ENCODE measurements around the gene TBXAS1.
"Not testable (repeated sequence)": the region's sequence is repeated elsewhere in the genome, so short reads cannot be mapped to it uniquely, and the experiment has no call there.

TBXAS1 gene

DNA sequence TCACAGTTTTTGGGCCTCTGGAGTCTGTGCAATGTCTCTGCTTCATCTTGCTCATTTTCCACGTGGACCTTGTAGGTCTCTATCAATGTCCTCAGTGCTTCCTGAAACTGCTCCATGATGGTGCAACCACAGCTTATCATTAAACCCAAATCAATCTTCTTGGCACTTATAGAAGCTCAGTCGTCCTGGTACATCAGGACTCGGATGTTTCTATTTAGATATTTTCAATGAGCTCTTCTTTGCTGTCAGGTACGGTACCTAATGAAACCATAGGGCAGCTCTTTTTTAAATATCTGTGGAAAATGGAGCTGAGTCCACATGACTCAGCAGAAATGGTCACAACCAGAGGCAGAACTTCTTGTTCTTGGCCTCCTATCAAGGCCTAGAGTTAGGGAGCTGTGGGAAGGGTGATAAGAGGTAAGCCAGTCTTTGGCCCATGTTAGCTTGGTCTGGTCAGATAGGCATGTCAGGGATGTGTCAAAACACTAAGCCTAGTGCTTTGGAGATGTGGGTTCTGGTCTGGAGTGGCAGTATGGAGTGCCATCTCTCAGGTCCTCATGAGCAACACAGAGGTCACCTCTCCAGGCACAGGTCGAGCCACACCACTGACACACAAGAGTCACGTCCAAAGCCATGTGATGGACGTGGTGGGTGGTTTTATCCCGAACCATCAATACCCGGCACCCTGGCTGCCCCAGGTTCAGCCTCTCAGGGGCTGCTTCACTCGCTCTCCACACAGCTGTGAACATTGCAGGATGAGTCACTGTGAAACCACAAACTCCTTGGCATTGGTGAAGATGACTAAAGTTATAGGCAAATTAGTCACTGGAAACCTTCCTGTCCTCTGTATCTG lies 87.0 kb downstream of the TBXAS1 start:
- no peak for DNase-seq (ENCODE audit: low spot score)

DNA sequence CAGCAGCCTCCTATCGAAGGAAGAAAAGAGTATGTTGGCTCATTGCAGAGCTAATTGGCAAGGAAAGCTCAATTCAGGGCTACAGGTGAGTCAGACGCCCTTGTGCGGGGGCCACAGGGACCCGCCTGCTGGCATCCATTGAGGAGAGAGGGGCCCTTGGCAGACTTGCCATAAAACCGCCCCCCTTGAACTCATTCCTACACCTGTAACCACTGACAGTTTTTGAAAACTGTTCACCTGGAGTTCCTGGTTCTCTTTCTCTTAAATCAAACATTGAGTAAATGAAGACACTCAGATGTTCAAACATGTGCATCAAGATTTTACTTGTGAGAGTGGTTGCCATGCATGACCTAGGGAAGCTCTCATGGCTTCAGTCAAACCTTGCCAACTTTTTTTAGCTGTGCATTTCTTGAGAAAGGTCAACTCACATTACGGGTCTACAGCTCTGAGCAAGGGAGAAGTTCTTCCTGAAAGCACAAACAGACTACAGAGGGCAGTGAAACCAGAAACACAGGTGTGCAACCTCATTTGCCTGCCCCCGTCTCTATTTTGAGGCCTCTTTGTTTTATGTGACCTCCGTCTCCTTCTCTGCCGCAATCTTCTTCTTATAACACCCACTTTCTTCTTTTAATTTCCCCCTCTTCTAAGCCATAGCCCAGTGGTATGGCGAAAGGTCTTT lies 87.8 kb downstream of the TBXAS1 start:
- DNase-seq (ENCODE audit: low spot score): no peak

- no peak for DNase-seq (ENCODE audit: low spot score)
Observed at GRCh38 chr7:139917851-139918250, 88.8 kb downstream of the TBXAS1 start.

- DNase-seq (ENCODE audit: low spot score): no peak
Observed at GRCh38 chr7:139918480-139918879, 89.4 kb downstream of the TBXAS1 start.

GRCh38 chr7:139923090-139923489 lies 94.0 kb downstream of the TBXAS1 start:
- DNase-seq (ENCODE audit: low spot score): no peak

DNA sequence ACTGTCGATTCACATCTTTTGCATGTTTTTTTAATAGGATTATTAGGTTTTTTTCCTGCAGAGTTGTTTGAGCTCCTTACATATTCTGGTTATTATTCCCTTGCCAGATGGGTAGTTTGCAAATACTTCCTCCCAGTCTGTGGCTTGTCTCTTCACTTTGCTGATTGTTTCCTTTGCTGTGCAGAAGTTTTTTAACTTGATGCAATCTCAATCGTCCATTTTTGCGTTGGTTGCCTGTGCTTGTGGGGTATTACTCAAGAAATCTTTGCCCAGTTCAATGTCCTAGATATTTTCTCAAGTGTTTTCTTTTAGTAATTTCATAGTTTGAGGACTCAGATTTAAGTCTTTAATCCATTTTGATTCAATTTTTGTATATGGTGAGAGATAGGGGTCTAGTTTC lies 95.4 kb downstream of the TBXAS1 start:
- no peak for DNase-seq (ENCODE audit: low spot score)

- not testable (repeated sequence) for DNase-seq (ENCODE audit: low spot score)
Observed at GRCh38 chr7:139929221-139929620, 100.2 kb downstream of the TBXAS1 start.

DNA sequence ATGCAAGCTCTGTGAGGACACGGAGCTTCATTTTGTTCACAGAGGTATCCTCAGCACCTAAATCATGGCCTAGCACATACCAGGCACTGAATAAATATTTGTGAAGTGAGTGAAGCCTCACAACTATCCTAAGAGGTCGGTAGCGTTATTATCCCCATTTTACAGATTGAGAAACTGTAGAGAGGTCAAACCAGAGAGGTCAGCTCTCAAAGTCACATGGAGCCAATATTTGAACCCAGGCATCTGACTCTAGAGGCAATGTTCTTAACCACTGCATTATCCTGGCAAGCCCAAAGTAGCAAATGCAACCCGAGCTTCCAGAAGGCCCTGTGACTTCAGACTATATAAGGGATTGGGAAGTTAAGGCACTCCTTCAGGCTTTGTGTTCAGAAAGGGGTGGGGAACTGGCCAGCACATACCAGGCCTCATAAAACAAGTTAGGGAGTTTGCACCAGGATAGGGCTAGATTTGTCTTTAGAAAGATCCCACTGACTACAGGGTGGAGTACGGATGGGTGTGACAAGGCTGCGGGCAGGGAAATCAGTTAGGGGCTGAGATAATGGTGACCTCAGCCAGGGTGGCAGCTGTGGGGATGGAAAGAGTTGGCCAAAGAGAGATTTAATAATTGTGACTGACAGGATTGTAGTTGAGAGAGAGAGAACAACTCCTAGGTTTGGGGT lies 101.4 kb downstream of the TBXAS1 start:
- no peak for DNase-seq (ENCODE audit: low spot score)

GRCh38 chr7:139931190-139931934 lies 102.3 kb downstream of the TBXAS1 start:
- DNase-seq (ENCODE audit: low spot score): no peak

GRCh38 chr7:139932531-139932930 lies 103.5 kb downstream of the TBXAS1 start:
- DNase-seq (ENCODE audit: low spot score): no peak

DNA sequence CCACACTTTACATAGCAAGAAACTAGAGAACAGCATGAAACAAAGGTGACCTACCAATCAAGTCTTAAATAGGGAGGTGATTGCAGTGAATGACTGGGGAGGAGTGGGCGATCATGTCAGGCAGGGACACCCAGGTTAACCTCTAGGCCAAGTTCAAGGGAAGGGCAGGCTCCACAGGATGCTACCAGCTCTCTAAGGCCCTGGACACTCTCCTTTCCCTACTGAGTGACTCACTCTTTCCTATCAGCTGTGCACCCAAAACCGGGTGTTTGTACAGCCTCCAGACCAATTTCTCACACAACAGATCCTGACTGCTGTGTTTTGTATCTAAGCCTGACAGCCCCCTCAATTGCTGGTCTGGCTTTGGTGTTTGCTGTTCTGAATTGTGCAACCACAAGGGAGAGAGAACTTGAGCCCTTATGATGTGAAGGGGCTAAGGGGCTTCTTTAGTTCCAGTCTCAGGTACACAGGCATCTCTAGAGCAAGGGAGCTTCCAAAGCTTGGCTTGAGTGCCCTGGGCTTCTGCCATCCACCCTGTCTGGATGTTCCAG lies 107.8 kb downstream of the TBXAS1 start:
- DNase-seq (ENCODE audit: low spot score): no peak

DNA sequence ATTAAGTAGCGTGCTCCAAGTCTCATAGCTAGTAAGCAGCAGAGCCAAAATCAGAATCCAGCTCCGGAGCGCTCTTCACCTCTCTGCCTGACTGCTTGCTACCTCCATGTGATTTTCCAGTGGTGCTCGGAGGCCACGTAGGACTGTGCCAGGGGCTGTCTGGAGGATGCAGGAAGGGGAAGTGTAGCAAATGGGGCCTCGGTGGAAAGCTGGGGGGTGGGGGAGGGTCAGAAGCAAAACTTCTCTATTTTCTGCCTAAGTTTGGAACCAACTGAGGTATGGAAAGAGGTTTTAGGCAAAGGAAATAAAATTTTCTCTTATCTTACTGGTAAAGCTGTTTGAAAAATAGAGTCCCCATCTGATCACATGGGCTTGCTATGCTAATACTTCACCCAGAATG lies 108.7 kb downstream of the TBXAS1 start:
- peak; percentile 31 for DNase-seq (ENCODE audit: low spot score)

DNA sequence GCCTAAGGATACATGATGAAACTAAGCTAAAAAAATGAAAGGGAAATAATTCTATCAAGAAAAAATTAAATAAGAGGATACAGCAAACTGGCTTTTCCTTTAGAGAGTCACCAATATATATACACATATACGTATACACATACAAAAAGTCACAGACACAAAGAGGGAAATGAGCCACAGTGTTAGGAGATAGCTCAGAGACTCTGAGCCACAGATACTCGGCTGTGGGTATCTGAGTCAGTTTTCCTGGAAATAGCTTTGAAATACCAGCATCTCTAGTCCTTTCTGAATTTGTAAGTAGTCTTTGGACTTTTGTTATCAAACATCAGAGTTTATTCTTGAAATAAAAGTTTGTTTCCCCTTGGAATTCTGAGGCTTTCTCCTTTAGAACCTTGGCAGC lies 111.8 kb downstream of the TBXAS1 start:
- DNase-seq (ENCODE audit: low spot score): no peak

DNA sequence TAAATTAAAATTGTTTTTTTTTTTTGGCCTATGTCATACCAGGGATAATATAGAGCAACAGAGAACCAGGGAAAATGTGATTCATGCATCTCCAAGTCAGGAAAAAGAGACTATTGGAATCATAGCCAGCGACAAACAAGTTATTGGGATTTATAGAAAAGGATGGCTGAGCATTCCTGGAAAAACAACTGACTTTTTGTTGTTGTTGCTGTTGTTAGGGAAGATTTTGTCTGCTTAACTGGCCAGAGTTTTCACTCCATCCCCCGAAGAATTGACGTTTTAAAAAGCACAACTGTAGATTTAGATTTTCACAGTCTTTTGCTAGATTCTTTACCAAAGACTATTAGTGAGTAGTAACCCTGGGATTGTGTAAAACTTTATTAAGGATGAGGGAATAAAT lies 112.4 kb downstream of the TBXAS1 start:
- no peak for DNase-seq (ENCODE audit: low spot score)

DNA sequence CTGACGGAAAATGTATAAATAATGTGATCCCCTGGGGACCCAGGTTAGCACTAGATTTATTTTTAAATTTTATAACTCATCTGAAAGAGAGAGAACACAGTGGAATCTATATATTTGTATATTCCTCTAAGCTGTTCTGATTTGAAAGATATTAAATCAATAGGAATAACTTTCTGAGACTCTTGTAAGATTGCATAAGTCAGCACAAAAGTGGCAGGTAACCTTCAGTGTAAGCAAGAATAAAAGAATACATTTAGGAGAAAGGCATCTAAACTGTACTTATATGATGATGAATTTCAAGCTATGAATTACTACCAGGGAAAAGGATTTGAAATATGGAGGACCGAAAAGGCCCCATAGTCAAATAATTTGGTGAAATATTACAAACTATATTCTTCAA lies 112.8 kb downstream of the TBXAS1 start:
- no peak for DNase-seq (ENCODE audit: low spot score)

GRCh38 chr7:139942636-139943035 lies 113.6 kb downstream of the TBXAS1 start:
- no peak for DNase-seq (ENCODE audit: low spot score)

DNA sequence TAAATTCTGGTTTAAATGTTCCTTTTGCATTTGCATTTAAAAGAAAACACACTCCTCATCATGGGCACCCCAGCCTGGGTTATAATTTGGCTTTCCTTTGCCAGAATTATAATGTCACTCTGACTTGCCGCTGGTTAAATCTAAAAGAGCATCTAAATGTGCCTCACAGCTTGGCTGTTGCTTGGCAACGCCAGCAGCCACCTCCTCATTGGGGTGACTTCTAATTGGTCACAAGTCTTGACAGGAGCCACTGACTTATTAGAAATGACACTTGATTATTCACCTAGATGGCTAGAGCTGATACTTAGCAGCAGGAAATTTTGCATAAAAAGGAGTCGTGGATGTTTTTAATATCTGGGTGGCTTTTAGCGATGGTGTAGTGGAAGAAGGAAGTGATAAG lies 114.3 kb downstream of the TBXAS1 start:
- DNase-seq (ENCODE audit: low spot score): no peak

GRCh38 chr7:139944248-139944647 lies 115.2 kb downstream of the TBXAS1 start:
- no peak for DNase-seq (ENCODE audit: low spot score)

DNA sequence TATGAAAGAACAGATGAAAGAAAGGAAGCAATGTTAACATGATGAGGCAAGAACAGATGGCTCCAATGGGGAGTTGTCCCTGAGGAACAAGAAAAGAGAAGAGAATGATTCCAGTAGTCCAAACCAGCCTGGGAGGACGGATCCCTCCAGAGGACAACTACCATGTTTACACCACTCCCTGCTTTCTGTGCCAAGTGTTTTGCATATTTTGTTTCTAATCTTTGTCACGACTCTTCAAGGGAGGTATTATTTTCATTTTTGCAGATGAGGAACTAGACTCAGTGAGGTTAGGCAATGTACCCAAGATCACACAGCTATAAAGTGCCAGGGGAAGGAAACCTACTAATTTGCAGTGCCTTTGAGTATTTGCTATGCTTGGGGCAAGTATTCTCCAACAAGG lies 117.5 kb downstream of the TBXAS1 start:
- DNase-seq (ENCODE audit: low spot score): no peak

- no peak for DNase-seq (ENCODE audit: low spot score)
Observed at GRCh38 chr7:139947021-139947420, 118.0 kb downstream of the TBXAS1 start.

DNA sequence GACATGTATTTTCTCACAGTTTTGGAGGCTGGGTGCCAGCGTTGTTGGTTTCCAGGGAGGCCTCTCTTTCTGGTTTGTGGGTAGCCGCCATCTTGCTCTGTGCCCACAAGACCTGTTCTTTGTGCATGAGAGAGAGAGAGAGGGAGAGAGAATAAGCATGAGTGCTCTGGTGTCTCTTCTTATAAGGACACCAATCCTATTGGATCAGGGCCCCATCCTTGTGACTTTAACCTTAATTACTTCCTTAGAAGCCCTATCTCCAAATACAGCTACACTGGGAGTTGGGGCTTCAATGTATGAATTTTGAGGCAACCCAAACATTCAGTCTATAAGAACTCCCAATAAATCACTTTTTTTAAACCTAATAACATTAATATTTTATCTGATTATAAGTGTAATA lies 119.1 kb downstream of the TBXAS1 start:
- DNase-seq (ENCODE audit: low spot score): no peak
